Effector memory CD8-positive, alpha-beta T cell (primary cell): Measurements from ENCODE around the gene PTPRT.

Source experiments
- ATAC-seq: fragments of 150-1000 bp; cut with Tn5 transposase; replicated peaks from 2 replicates; pipeline ENCODE4 v1.10.0; 2021; ENCODE audit warnings: mild to moderate bottlenecking, moderate library complexity
- DNase-seq, 3 experiments: peaks; one replicate each; pipeline ENCODE4 v3.0.0; 2021
- H3K27ac Mint-ChIP-seq, 2 donors: one replicate each; pipeline ENCODE4 v1.8.0; 2022; ENCODE audit warnings: mild to moderate bottlenecking in 2 of 2, mixed read lengths in 2 of 2, moderate library complexity in 2 of 2
- H3K27me3 Mint-ChIP-seq, 2 donors: one replicate each; pipeline ENCODE4 v1.8.0; 2022; ENCODE audit warnings: mixed read lengths in 2 of 2
- H3K36me3 Mint-ChIP-seq: one replicate; pipeline ENCODE4 v1.8.0; 2022; ENCODE audit warnings: mild to moderate bottlenecking, moderate library complexity, mixed read lengths; ENCODE audit not compliant: insufficient read depth
- H3K4me1 Mint-ChIP-seq, 2 donors: one replicate each; pipeline ENCODE4 v1.8.0; 2022; ENCODE audit warnings: low read depth in 2 of 2, mixed read lengths in 2 of 2
- H3K4me3 Mint-ChIP-seq, 2 donors: one replicate each; pipeline ENCODE4 v1.8.0; 2022; ENCODE audit warnings: mild to moderate bottlenecking in 2 of 2, mixed read lengths in 2 of 2, moderate library complexity in 2 of 2
- H3K9me3 Mint-ChIP-seq, 2 donors: one replicate each; pipeline ENCODE4 v1.8.0; 2022; ENCODE audit warnings: mixed read lengths in 2 of 2

The PTPRT gene

DNA sequence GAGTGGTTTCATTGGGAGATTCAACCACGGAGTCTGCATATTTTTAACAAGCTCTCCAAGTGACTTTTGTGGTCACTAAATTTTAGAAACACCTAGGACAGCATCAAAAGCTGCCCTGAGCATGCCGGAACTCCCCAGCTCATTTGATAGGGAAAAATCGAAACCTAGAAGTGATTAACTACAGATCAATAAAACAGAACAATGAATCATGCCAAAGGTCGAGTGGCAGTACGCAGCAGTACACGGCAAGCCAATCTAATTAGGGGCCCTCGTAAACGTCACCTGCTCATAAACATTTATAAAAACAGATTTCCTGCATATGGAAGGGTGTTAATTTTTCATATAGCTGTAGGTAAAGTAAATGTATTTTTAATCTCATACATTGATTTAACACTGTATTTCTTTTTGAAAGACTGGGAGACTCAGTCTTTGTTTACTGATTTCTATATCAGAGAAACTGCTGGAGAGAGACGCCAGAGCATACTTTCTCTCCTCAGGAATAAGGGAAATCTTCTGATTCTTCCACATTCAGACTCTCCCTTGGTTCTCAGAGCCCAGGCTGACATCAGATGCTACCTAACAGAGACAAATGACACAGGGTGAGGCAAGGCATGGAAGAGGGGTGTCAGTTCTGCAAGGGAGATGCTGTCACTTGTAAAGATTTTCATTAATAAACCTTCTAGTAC, 232.5 kb downstream of the PTPRT start:
- Mint-ChIP-seq H3K27me3 (no peaks in the 10 kb centered on the region), H3K36me3 (no peaks in the 10 kb centered on the region), H3K4me1 (no peaks in the 10 kb centered on the region), H3K9me3 (no peaks in the 10 kb centered on the region), H3K4me3 (no peak overlapping the region), H3K27ac (no peak overlapping the region)
- DNase-seq (no peak), ATAC-seq (no peak)

DNA sequence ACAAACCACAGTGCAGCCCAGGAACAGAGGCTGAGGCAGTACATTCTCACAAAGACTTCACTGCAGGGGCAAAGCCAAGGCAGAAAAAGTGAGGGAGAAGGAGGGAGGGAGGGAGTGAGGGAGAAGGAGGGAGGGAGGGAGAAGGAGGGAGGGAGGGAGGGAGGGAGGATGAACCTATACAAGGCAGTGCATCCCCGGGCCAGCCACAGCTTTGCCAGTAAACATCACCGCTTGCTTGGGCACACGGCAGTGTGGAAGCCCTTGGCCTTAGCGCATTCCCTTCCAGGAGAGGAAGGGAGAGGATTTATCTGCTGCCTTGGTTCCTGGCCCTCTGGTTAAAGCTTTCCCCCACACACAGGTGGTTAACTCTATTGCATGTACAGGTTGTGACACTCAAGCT, 234.0 kb downstream of the PTPRT start:
- H3K4me3 Mint-ChIP-seq: no peak overlapping the region
- H3K36me3 Mint-ChIP-seq: no peaks in the 10 kb centered on the region
- H3K27me3 Mint-ChIP-seq: no peaks in the 10 kb centered on the region
- ATAC-seq: no peak
- peaks cover 0 to 7% of the 10 kb centered on the region in 2 donors for H3K9me3 Mint-ChIP-seq
- DNase-seq: no peak
- H3K4me1 Mint-ChIP-seq: no peaks in the 10 kb centered on the region
- no peak overlapping the region for H3K27ac Mint-ChIP-seq

DNA sequence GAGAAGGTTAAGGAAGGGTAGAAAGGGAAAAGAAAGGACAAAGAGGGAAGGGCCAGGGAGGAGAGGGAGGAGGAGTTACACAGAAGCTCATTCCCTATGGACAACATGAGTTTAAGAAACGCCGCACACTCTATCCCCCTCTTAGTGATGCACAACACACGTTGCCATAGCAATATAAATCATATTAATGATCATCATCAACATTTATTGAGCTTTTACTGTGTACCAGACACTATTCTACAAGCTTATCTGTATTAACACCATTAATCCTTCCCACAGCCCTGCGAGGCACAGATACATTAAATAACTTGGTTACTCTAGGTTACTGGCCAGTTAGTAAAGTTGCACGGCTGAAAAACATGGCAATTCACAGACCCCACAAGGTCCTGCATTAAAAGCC, 234.8 kb downstream of the PTPRT start:
- Mint-ChIP-seq H3K4me1 (no peaks in the 10 kb centered on the region), H3K9me3 (peaks cover 0 to 9% of the 10 kb centered on the region in 2 donors), H3K27me3 (no peaks in the 10 kb centered on the region), H3K36me3 (no peaks in the 10 kb centered on the region), H3K4me3 (no peak overlapping the region), H3K27ac (no peak overlapping the region)
- ATAC-seq (no peak), DNase-seq (no peak)

GRCh38 chr20:42949950-42950349, 239.8 kb downstream of the PTPRT start:
- Mint-ChIP-seq H3K4me3 (no peak overlapping the region), H3K4me1 (no peaks in the 10 kb centered on the region), H3K27ac (no peak overlapping the region), H3K36me3 (no peaks in the 10 kb centered on the region), H3K9me3 (peaks cover 5 to 22% of the 10 kb centered on the region in 2 donors), H3K27me3 (no peaks in the 10 kb centered on the region)
- no peak for ATAC-seq
- DNase-seq: no peak

- no peaks in the 10 kb centered on the region for H3K27me3 Mint-ChIP-seq
- H3K9me3 Mint-ChIP-seq: peaks cover 9 to 12% of the 10 kb centered on the region in 2 donors
- ATAC-seq: no peak
Observed at GRCh38 chr20:42945234-42945994, 244.3 kb downstream of the PTPRT start.

DNA sequence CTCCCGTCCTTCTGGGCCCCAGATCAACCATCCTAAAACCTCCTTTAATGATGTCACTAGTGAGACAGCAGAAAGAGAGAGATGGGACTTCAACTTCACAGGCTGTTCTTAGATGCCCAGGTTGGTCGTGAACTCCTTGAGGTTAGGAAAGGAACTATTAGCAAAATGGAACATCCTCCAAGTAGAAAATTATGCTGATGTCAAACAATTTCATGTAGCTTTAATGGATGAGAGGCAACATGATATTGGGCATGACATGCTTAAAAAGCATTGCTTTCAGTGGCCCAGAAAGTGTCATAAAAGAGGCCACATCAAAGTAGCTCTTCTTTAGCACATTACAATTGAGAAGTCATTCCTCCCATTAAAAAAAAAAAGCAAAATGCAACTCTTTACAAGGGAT, 248.1 kb downstream of the PTPRT start:
- H3K4me1 Mint-ChIP-seq: no peaks in the 10 kb centered on the region
- no peak overlapping the region for H3K27ac Mint-ChIP-seq
- no peak for DNase-seq
- no peak overlapping the region for H3K4me3 Mint-ChIP-seq
- H3K36me3 Mint-ChIP-seq: no peaks in the 10 kb centered on the region
- ATAC-seq: no peak
- peaks cover 0 to 9% of the 10 kb centered on the region in 2 donors for H3K9me3 Mint-ChIP-seq
- no peaks in the 10 kb centered on the region for H3K27me3 Mint-ChIP-seq

More at GRCh38 chr20:42945234-42945994, 244.3 kb downstream of the PTPRT start:
- no peak overlapping the region for H3K4me3 Mint-ChIP-seq
- H3K4me1 Mint-ChIP-seq: no peaks in the 10 kb centered on the region
- no peaks in the 10 kb centered on the region for H3K36me3 Mint-ChIP-seq
- H3K27ac Mint-ChIP-seq: no peak overlapping the region
- no peak for DNase-seq

GRCh38 chr20:42938441-42939205, 251.1 kb downstream of the PTPRT start:
- no peaks in the 10 kb centered on the region for H3K27me3 Mint-ChIP-seq
- DNase-seq (no peak), ATAC-seq (no peak)

GRCh38 chr20:42936482-42936881, 253.2 kb downstream of the PTPRT start:
- Mint-ChIP-seq H3K9me3 (peaks cover 14 to 17% of the 10 kb centered on the region in 2 donors), H3K4me1 (no peaks in the 10 kb centered on the region), H3K27me3 (no peaks in the 10 kb centered on the region), H3K36me3 (no peaks in the 10 kb centered on the region), H3K27ac (no peak overlapping the region), H3K4me3 (no peak overlapping the region)
- DNase-seq (no peak), ATAC-seq (no peak)

More at GRCh38 chr20:42938441-42939205, 251.1 kb downstream of the PTPRT start:
- Mint-ChIP-seq H3K36me3 (no peaks in the 10 kb centered on the region), H3K4me3 (no peak overlapping the region), H3K9me3 (peaks cover 10% of the 10 kb centered on the region in 2 donors), H3K27ac (no peak overlapping the region), H3K4me1 (no peaks in the 10 kb centered on the region)

- Mint-ChIP-seq H3K9me3 (peaks cover 0 to 4% of the 10 kb centered on the region in 2 donors), H3K4me3 (no peak overlapping the region), H3K27ac (no peak overlapping the region), H3K27me3 (no peaks in the 10 kb centered on the region), H3K4me1 (no peaks in the 10 kb centered on the region), H3K36me3 (peaks cover 3% of the 10 kb centered on the region)
- no peak for ATAC-seq
- no peak for DNase-seq
Observed at GRCh38 chr20:42924215-42924614, 265.5 kb downstream of the PTPRT start.

GRCh38 chr20:42923348-42923918, 266.3 kb downstream of the PTPRT start:
- peaks cover 3% of the 10 kb centered on the region for H3K36me3 Mint-ChIP-seq
- H3K4me3 Mint-ChIP-seq: no peak overlapping the region
- no peaks in the 10 kb centered on the region for H3K27me3 Mint-ChIP-seq
- DNase-seq (no peak), ATAC-seq (no peak)
- no peak overlapping the region for H3K27ac Mint-ChIP-seq
- no peaks in the 10 kb centered on the region for H3K4me1 Mint-ChIP-seq
- peaks cover 4 to 5% of the 10 kb centered on the region in 2 donors for H3K9me3 Mint-ChIP-seq

- ATAC-seq: no peak
- Mint-ChIP-seq H3K27ac (no peak overlapping the region), H3K36me3 (no peaks in the 10 kb centered on the region)
Observed at GRCh38 chr20:42920776-42921175, 268.9 kb downstream of the PTPRT start.

DNA sequence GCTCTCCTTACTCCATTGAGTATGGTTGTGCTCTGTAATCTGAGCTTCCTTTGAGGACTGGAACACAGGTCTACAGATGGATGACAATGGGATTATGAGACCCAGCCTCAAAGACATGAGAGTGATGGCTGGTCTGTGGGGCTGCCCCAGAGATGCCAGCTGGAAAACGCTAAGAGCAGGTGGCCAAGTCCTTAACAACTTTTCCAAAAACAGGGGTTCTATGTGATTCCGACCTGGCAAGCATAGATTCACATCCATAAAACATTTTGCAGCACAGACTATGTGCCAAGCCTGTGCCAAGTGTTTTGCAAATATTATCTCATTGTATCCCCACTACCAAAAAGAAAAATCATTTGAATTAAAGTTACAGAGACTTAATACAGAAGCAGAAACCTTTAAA, 270.4 kb downstream of the PTPRT start:
- Mint-ChIP-seq H3K4me3 (no peak overlapping the region), H3K27me3 (no peaks in the 10 kb centered on the region), H3K27ac (no peak overlapping the region), H3K9me3 (peaks cover 3 to 10% of the 10 kb centered on the region in 2 donors), H3K4me1 (no peaks in the 10 kb centered on the region), H3K36me3 (no peaks in the 10 kb centered on the region)
- DNase-seq (no peak), ATAC-seq (no peak)

More at GRCh38 chr20:42920776-42921175, 268.9 kb downstream of the PTPRT start:
- Mint-ChIP-seq H3K4me3 (no peak overlapping the region), H3K9me3 (peaks cover 3 to 10% of the 10 kb centered on the region in 2 donors), H3K27me3 (no peaks in the 10 kb centered on the region), H3K4me1 (no peaks in the 10 kb centered on the region)
- no peak for DNase-seq

DNA sequence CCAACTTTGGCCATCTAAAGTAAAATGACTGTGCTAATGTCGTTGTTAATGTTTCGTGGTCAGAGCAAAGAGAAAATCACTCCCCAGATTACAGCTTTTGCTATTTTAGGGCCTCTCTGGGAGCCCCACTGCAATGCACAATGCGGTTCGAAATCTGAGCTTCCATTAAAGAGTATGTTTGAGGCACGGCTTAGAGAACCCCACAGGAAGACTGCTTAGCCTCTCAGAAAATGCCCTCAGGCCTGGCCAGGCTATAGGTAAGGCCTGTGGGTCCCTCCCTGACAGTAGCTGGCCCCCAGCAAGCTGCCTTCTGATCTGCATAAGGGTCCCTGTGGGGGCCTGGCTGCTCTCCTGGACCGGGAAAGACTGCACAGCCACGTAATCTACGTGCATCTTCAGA, 274.6 kb downstream of the PTPRT start:
- DNase-seq: no peak
- Mint-ChIP-seq H3K36me3 (no peaks in the 10 kb centered on the region), H3K9me3 (peaks cover 4 to 10% of the 10 kb centered on the region in 2 donors), H3K4me1 (no peaks in the 10 kb centered on the region), H3K27me3 (no peaks in the 10 kb centered on the region), H3K4me3 (no peak overlapping the region), H3K27ac (no peak overlapping the region)
- ATAC-seq: no peak
